ENCODE results near the gene FBF1.

GRCh38 chr17:75910699-75911098, 30.1 kb downstream of the FBF1 start:
- TF ChIP-seq CTCF (IDR thresholded peaks at IDR 0.05; ENCODE audit: poor library complexity, severe bottlenecking) (no peak), REST (IDR thresholded peaks at IDR 0.05; ENCODE audit: borderline replicate concordance) (no peak), EZH2 (IDR thresholded peaks at IDR 0.05; ENCODE audit: borderline replicate concordance, insufficient read depth, low read length, poor library complexity, severe bottlenecking) (no peak), POLR2AphosphoS5 (IDR thresholded peaks at IDR 0.05) (no peak), MXI1 (conservative IDR thresholded peaks at IDR 0.05; ENCODE audit: poor library complexity, severe bottlenecking) (no peak), EP300 (conservative IDR thresholded peaks at IDR 0.05; ENCODE audit: poor library complexity, severe bottlenecking) (no peak)
